Ishikawa (cell line): ENCODE results near the gene FOXO6.

Experiments used
- CEBPB ChIP-seq: IDR thresholded peaks from 2 replicates; pipeline ENCODE4 v1.6.1; 2012
- CREB1 ChIP-seq: IDR thresholded peaks from 2 replicates; pipeline ENCODE4 v1.6.1; 2012; ENCODE audit warnings: low read depth
- EGR1 ChIP-seq: IDR thresholded peaks from 2 replicates; pipeline ENCODE4 v1.6.1; 2012
- EP300 ChIP-seq: IDR thresholded peaks from 2 replicates; pipeline ENCODE4 v1.6.1; 2012; ENCODE audit warnings: borderline replicate concordance
- FOXM1 ChIP-seq: IDR thresholded peaks from 2 replicates; pipeline ENCODE4 v1.6.1; 2012; ENCODE audit warnings: low read depth, borderline replicate concordance
- NFIC ChIP-seq: IDR thresholded peaks from 2 replicates; pipeline ENCODE4 v1.6.1; 2012
- RAD21 ChIP-seq: IDR thresholded peaks from 2 replicates; pipeline ENCODE4 v1.6.1; 2012; ENCODE audit warnings: low read depth
- TAF1 ChIP-seq: IDR thresholded peaks from 2 replicates; pipeline ENCODE4 v1.6.1; 2012; ENCODE audit warnings: low read depth, mild to moderate bottlenecking
- TCF12 ChIP-seq: IDR thresholded peaks from 2 replicates; pipeline ENCODE4 v1.6.1; 2012; ENCODE audit warnings: low read depth
- TEAD4 ChIP-seq: IDR thresholded peaks from 2 replicates; pipeline ENCODE4 v1.6.1; 2012
- YY1 ChIP-seq: IDR thresholded peaks from 2 replicates; pipeline ENCODE4 v1.6.1; 2012; ENCODE audit warnings: low read depth
- ZBTB7A ChIP-seq: IDR thresholded peaks from 2 replicates; pipeline ENCODE4 v1.6.1; 2012; ENCODE audit warnings: low read depth
- TF ChIP-seq, protein P1 (sequence below): IDR thresholded peaks from 2 replicates; pipeline ENCODE4 v1.6.1; 2012
- TF ChIP-seq, protein P2 (sequence below): IDR thresholded peaks from 2 replicates; pipeline ENCODE4 v1.6.1; 2012
- TF ChIP-seq, protein P3 (sequence below): IDR thresholded peaks from 2 replicates; pipeline ENCODE4 v1.6.1; 2012; ENCODE audit warnings: low read depth, mild to moderate bottlenecking

Gene FOXO6

DNA sequence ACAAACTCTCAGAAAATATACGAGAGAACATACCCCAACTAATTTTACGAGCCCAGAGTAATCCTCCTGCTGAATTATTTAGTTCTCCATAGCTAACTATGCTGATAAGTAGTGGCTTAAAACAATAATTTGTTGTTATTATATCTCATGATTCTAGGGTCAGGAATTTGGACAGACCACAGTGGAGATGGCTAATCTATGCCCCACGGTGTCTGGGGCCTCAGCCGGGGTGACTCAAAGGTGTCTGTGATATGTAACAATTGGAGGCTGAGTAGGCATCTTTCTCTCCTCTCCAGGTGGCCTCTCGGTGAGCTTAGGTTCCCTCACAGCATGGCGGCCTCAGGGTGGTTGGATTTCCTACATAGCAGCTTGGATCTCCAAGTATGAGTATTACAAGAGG is 35.4 kb upstream of the FOXO6 start:
- TF ChIP-seq EGR1: no peak
- no peak for TF ChIP-seq NFIC
- no peak for TF ChIP-seq CEBPB
- TF ChIP-seq, protein P1, sequence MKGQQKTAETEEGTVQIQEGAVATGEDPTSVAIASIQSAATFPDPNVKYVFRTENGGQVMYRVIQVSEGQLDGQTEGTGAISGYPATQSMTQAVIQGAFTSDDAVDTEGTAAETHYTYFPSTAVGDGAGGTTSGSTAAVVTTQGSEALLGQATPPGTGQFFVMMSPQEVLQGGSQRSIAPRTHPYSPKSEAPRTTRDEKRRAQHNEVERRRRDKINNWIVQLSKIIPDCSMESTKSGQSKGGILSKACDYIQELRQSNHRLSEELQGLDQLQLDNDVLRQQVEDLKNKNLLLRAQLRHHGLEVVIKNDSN: no peak
- TF ChIP-seq FOXM1: no peak
- TF ChIP-seq TAF1: no peak
- no peak for TF ChIP-seq TEAD4
- no peak for TF ChIP-seq ZBTB7A
- TF ChIP-seq TCF12: no peak
- TF ChIP-seq CREB1: no peak
- TF ChIP-seq, protein P2, sequence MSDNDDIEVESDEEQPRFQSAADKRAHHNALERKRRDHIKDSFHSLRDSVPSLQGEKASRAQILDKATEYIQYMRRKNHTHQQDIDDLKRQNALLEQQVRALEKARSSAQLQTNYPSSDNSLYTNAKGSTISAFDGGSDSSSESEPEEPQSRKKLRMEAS: no peak

DNA sequence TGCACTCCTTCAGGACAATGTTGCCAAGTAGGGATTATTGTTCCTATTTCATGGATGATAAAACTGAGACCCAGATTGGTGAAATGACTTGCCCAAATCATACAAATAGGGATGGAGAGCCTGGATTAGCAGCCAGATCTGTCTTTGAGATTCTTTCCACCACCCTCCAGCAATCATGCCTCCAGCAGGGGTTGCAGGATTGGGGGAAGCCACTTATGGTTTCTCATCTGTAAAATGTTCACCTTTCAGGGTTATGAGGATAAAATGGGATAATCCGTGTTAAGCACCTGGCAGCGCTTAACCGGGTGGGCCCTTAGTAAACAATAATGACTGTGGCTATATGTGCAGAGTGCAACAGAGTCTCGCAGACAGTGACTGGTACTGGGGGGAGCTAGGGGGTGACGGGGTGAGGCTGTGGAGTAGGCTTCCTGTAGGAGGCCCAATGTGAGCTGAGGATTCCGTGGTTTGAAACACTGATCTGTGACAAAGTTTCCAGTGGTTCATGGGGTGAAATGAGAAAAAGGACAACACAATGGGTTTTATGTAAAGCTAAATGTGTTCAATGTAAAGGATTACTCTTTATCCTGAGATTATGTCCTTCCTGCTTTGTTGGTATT is 33.7 kb upstream of the FOXO6 start:
- TF ChIP-seq EGR1: no peak
- no peak for TF ChIP-seq YY1
- no peak for TF ChIP-seq TAF1
- no peak for TF ChIP-seq EP300
- no peak for TF ChIP-seq ZBTB7A
- no peak for TF ChIP-seq TCF12
- TF ChIP-seq, protein P2: no peak
- TF ChIP-seq RAD21: no peak
- no peak for TF ChIP-seq NFIC
- TF ChIP-seq, protein P3, sequence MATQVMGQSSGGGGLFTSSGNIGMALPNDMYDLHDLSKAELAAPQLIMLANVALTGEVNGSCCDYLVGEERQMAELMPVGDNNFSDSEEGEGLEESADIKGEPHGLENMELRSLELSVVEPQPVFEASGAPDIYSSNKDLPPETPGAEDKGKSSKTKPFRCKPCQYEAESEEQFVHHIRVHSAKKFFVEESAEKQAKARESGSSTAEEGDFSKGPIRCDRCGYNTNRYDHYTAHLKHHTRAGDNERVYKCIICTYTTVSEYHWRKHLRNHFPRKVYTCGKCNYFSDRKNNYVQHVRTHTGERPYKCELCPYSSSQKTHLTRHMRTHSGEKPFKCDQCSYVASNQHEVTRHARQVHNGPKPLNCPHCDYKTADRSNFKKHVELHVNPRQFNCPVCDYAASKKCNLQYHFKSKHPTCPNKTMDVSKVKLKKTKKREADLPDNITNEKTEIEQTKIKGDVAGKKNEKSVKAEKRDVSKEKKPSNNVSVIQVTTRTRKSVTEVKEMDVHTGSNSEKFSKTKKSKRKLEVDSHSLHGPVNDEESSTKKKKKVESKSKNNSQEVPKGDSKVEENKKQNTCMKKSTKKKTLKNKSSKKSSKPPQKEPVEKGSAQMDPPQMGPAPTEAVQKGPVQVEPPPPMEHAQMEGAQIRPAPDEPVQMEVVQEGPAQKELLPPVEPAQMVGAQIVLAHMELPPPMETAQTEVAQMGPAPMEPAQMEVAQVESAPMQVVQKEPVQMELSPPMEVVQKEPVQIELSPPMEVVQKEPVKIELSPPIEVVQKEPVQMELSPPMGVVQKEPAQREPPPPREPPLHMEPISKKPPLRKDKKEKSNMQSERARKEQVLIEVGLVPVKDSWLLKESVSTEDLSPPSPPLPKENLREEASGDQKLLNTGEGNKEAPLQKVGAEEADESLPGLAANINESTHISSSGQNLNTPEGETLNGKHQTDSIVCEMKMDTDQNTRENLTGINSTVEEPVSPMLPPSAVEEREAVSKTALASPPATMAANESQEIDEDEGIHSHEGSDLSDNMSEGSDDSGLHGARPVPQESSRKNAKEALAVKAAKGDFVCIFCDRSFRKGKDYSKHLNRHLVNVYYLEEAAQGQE: no peak
- no peak for TF ChIP-seq FOXM1
- TF ChIP-seq CREB1: no peak
- TF ChIP-seq, protein P1: no peak
- TF ChIP-seq CEBPB: no peak
- TF ChIP-seq TEAD4: no peak

DNA sequence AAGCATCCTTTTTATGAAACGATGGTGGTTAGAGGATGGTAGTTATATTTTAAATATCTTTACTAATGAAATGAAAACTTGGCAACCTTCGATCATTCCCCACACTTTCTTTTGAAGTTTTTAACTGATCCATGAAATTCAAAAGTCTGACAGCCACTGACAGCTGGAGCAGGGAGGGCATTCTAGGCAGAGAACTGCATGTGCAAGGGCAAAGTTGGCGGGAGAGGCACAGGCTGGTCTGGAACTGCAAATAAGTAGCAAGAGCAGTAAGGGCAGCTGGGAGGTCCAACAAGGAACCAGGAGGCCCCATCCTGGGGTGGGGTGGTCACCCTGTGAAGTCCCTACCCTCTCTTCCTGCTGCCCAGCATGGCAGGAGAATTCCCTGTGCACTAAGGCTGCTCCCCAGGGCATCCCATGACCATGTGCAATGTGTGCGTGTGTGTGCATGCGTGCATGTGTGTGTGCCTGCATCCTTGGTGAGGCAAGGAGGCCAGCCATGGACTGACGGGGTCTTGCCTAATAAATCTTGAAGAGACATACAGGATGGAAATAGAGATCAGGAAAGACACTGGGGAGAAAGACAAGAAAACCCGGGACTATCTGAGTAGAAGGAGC is 33.1 kb upstream of the FOXO6 start:
- no peak for TF ChIP-seq TEAD4
- TF ChIP-seq ZBTB7A: no peak
- TF ChIP-seq EGR1: no peak
- no peak for TF ChIP-seq FOXM1

DNA sequence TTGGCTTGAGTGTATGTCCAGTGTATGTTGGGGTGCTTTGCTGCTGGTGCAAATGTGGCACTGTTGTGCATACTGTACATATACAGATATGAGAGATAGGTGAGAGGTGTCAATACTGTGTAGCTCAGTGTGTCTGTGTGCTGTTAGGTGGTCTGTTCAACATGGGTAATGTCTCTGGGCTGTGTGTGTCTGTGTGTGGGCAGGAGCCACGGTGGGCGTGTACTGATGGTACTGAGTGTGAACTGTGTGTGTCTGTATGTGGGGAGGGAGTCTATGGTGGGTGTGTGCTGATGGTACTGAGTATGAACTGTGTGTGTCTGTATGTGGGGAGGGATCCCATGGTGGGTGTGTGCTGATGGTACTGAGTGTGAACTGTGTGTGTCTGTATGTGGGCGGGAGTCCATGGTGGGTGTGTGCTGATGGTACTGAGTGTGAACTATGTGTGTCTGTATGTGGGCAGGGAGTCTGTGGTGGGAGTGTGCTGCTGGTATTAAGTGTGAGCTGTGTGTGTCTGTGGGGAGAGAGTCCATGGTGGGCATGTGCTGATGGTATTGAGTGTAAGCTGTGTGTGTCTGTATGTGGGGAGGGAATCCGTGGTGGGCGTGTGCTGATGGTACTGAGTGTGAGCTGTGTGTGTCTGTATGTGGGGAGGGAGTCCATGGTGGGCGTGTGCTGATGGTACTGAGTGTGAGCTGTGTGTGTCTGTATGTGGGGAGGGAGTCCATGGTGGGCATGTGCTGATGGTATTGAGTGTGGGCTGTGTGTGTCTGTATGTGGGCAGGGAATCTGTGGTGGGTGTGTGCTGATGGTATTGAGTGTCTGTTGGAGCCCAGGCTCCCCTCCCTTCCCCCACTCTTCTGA is 32.2 kb upstream of the FOXO6 start:
- TF ChIP-seq, protein P1: no peak
- no peak for TF ChIP-seq ZBTB7A
- no peak for TF ChIP-seq YY1
- TF ChIP-seq TCF12: no peak
- TF ChIP-seq EGR1: no peak
- TF ChIP-seq, protein P3: no peak
- no peak for TF ChIP-seq CEBPB
- TF ChIP-seq FOXM1: no peak
- TF ChIP-seq CREB1: no peak
- TF ChIP-seq, protein P2: no peak
- TF ChIP-seq EP300: no peak
- no peak for TF ChIP-seq TAF1
- no peak for TF ChIP-seq NFIC
- TF ChIP-seq RAD21: no peak
- no peak for TF ChIP-seq TEAD4
